IPS-20b (cell line): ENCODE results near the gene CBX8.
A peak's percentile ranks its signal among the peaks of the same experiment; 100 is the strongest.

Experiments used
- H3K27ac ChIP-seq: one replicate; pipeline ENCODE4 v1.5.1; 2013; ENCODE audit warnings: low read length
- H3K27me3 ChIP-seq: 2 replicates; pipeline ENCODE4 v1.6.1; 2013; ENCODE audit warnings: mild to moderate bottlenecking, low read length, inconsistent platforms; ENCODE audit not compliant: insufficient read depth
- H3K36me3 ChIP-seq: 2 replicates; pipeline ENCODE4 v1.6.1; 2013; ENCODE audit warnings: low read depth, mild to moderate bottlenecking, inconsistent platforms, low read length, moderate library complexity; ENCODE audit not compliant: insufficient read depth
- H3K4me1 ChIP-seq: 2 replicates; pipeline ENCODE4 v1.6.1; 2013; ENCODE audit warnings: mild to moderate bottlenecking, control low read depth, inconsistent platforms, low read length, moderate library complexity; ENCODE audit not compliant: insufficient read depth
- H3K4me3 ChIP-seq: 2 replicates; pipeline ENCODE4 v1.5.1; 2013; ENCODE audit warnings: mild to moderate bottlenecking, low read length, inconsistent platforms
- H3K9ac ChIP-seq: 2 replicates; pipeline ENCODE4 v1.6.1; 2013; ENCODE audit warnings: low read depth, mild to moderate bottlenecking, inconsistent platforms, low read length, moderate library complexity
- H3K9me3 ChIP-seq: 2 replicates; pipeline ENCODE4 v1.6.1; 2013; ENCODE audit warnings: mild to moderate bottlenecking, low read depth, low read length, inconsistent platforms; ENCODE audit not compliant: insufficient read depth

The CBX8 gene

DNA sequence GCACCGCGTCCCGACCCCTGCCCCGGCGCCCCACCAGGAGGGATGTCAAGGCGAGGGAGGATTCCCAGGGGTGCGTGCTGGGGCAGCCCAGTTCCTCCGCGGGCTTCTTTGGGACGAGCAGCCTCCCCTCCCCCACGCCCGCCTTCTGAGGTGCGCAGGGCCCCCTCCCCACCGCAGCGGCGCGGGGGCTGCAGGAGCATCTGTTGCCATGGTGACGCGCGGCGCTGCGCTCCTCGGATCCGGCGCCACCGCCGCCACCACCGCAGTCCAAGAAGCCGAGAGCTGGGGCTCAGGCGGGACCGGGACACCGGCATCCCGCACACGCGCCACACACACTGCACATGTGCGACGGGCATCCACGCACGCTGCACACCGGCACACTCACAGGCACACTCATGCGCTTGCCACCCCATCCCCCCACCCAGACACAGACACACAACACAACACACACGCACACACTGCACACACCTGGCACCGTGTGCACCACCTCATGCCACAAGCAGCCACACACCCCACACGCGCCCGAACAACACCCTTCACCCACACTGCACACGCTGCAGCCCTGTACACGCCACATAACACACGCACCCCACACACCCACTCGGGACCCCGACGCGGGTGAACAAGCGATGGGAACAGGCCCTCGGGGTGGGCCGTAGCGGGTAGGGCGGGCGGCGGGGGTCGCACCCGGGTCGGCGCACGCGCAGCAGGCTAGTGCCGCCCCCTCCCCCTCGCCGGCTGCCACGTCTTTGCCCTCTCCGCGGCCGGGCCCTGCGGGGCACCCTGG, 49.2 kb downstream of the CBX8 start:
- Histone ChIP-seq H3K9me3 (no peaks in the 10 kb centered on the region), H3K4me3 (peak overlapping the region; percentile 53; the same call in 1 of the 2 replicates), H3K27me3 (peaks cover 78% of the 10 kb centered on the region)

GRCh38 chr17:79746889-79747507, 49.9 kb downstream of the CBX8 start:
- no peaks in the 10 kb centered on the region for H3K36me3 ChIP-seq
- peaks cover 8% of the 10 kb centered on the region; the same call in 1 of the 2 replicates for H3K4me1 ChIP-seq
- H3K27me3 ChIP-seq: peaks cover 84% of the 10 kb centered on the region
- peak overlapping the region; percentile 48; the same call in 1 of the 2 replicates for H3K4me3 ChIP-seq
- no peak overlapping the region for H3K27ac ChIP-seq
- H3K9me3 ChIP-seq: no peaks in the 10 kb centered on the region
- no peak overlapping the region for H3K9ac ChIP-seq

More for the DNA sequence above, 49.2 kb downstream of the CBX8 start:
- H3K9ac ChIP-seq: no peak overlapping the region
- H3K4me1 ChIP-seq: peaks cover 8% of the 10 kb centered on the region; the same call in 1 of the 2 replicates
- H3K27ac ChIP-seq: no peak overlapping the region
- no peaks in the 10 kb centered on the region for H3K36me3 ChIP-seq

- Histone ChIP-seq H3K4me1 (peaks cover 8% of the 10 kb centered on the region; the same call in 1 of the 2 replicates), H3K27ac (no peak overlapping the region), H3K4me3 (no peak overlapping the region), H3K27me3 (peaks cover 85% of the 10 kb centered on the region), H3K9me3 (no peaks in the 10 kb centered on the region), H3K9ac (no peak overlapping the region), H3K36me3 (no peaks in the 10 kb centered on the region)
Observed at GRCh38 chr17:79745641-79746105, 51.2 kb downstream of the CBX8 start.

DNA sequence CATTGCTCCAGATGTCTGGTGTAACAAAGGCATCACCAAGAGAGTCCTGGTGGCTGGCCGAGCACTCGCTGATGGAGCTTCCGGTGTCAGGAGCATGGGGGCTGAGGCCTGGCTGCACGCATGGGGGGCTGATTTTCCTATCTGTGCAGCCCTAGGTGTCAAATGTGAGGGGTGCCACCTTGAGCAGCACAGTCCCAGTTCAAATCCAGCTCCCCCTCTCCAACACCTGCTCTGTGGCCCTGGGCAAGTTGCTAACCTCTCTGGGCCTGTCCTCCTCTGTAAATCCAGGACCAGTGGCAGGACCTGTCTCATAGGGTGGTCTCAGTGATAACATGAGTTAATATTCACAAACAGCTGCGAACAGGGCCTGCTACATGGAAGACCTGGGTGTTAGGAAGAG, 53.3 kb downstream of the CBX8 start:
- no peak overlapping the region for H3K9ac ChIP-seq
- peaks cover 85% of the 10 kb centered on the region for H3K27me3 ChIP-seq

DNA sequence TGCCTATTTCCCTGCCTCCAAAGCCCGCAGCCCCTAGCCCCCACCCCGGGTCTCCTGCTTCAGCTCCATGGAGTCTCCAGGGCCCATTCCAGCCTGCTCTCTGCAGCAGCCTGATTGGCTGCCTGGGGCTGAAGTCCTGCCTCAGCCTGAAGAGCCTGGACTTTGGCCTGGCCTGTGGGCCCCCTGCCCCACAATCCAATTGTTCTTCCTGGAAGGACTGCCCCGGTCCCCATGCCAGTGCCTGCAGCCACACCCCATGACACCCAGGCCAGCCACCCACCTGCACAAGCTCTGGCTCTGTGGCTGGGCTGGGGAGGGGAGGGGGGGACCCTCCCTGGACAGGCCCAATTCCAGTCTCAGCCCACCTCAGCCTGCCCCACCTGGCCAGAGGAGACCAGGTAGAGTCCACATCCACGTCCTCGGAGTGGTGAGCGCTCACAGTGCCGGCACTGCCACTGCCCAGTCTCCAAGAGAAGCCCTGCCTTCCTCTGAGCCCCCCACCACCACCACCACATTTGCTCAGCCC, 53.9 kb downstream of the CBX8 start:
- Histone ChIP-seq H3K4me3 (no peak overlapping the region), H3K4me1 (peaks cover 8% of the 10 kb centered on the region; the same call in 1 of the 2 replicates), H3K27me3 (peaks cover 81% of the 10 kb centered on the region), H3K9me3 (no peaks in the 10 kb centered on the region), H3K27ac (no peak overlapping the region), H3K36me3 (no peaks in the 10 kb centered on the region), H3K9ac (no peak overlapping the region)

More for the DNA sequence above, 53.3 kb downstream of the CBX8 start:
- Histone ChIP-seq H3K9me3 (no peaks in the 10 kb centered on the region), H3K27ac (no peak overlapping the region), H3K4me3 (no peak overlapping the region), H3K4me1 (peaks cover 8% of the 10 kb centered on the region; the same call in 1 of the 2 replicates), H3K36me3 (no peaks in the 10 kb centered on the region)

DNA sequence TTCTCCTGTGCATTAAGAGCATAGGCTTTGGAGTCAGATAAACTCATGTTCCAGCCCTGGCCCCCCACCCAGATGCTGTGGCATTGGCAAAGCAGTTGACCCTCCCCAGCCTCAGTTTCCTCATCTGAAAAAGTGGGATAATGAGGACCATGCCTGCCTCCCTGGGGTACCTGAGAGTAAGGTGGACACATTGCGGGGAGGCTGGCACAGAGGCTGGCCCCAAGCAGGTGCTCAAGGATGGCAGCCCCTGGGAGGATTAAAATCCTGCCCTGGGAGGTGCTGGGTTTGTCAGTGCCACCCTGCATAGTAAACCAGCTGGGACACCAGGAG, 54.3 kb downstream of the CBX8 start:
- no peak overlapping the region for H3K27ac ChIP-seq
- H3K36me3 ChIP-seq: no peaks in the 10 kb centered on the region
- no peaks in the 10 kb centered on the region for H3K9me3 ChIP-seq
- no peak overlapping the region for H3K4me3 ChIP-seq
- H3K4me1 ChIP-seq: peaks cover 8% of the 10 kb centered on the region; the same call in 1 of the 2 replicates
- H3K9ac ChIP-seq: no peak overlapping the region
- H3K27me3 ChIP-seq: peaks cover 76% of the 10 kb centered on the region
